H7 (cell line): ENCODE results near the gene ZMYND8. TPM values are rescaled to one million over a fixed set of nuclear protein-coding genes. Genes with fewer than 3 reads are reported as not detected.
A peak's percentile ranks its signal among the peaks of the same experiment; 100 is the strongest.
"Not testable (repeated sequence)": the region's sequence is repeated elsewhere in the genome, so short reads cannot be mapped to it uniquely, and the experiment has no call there.

Experiments
- DNase-seq: peaks from one replicate; pipeline ENCODE4 v3.0.0; 2012
- H3K27me3 ChIP-seq: 2 replicates; pipeline ENCODE4 v1.6.0; 2011; ENCODE audit warnings: mild to moderate bottlenecking, low read length; ENCODE audit not compliant: control insufficient read depth, insufficient read depth
- H3K36me3 ChIP-seq: replicated peaks from 2 replicates; pipeline ENCODE4 v1.5.1; 2011; ENCODE audit warnings: low read length; ENCODE audit not compliant: control insufficient read depth, insufficient read depth
- H3K4me3 ChIP-seq: 2 replicates; pipeline ENCODE4 v1.5.1; 2011; ENCODE audit warnings: low read depth, mild to moderate bottlenecking, control low read depth, low read length, moderate library complexity; ENCODE audit not compliant: insufficient read depth
- total RNA-seq: library from RNA; depleted of rRNA; stranded (reverse); fragments of >200 nt; shearing (Covaris generic); gene quantifications from 2 replicates; pipeline ENCODE4 v1.2.3, GENCODE V29; 2014

ZMYND8 gene
- total RNA-seq, 1 experiment from 2014 or later, result 28.1 TPM

DNA sequence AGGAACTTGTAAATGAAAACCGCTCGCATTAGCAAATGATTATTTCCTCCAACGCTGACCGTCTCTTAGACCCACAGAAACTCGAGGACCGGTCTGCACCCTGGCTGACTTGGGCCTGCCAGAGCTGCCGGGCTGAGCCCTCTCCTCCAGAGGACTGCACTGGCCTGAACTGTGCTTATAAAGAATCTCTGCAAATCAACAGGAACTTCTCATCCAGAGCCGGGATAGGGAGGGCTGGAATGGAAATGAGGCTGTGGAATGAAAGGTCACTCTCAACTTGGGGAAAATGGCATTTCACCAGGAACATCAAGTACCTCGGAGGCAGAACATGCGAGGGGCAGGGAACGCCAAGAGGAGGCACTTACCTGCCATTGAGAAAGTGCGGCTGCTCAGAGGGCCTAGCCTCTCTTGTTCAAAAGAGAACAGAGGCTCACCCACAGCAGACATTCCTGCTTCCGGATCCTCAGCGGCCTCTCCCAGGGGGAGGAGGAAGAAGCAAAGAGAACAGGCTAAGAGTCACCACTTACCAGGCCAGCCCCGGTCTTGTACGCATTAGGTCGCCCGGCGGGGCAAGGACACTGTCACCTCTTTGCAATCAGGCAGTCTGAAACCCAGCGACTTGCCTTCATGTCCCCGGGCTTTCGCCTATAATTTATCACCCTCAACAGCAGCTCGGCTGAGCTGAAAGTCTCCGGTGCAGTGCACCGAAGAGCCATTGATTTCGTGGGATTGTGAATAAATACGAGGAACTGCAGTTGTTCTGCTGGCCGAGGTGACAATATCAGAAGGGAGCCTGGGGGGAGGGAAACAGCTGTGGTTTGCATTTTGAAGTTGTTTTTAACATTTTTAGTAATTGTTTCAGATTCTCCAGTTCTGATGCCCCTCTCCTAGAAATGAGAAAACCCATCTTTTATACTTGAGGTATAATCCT, 37.6 kb downstream of the ZMYND8 start:
- Histone ChIP-seq H3K36me3 (no peaks in the 10 kb centered on the region), H3K27me3 (no peaks in the 10 kb centered on the region), H3K4me3 (peak overlapping the region; percentile 27)
- peak; percentile 64 for DNase-seq

- H3K27me3 ChIP-seq, result no peaks in the 10 kb centered on the region
- peak overlapping the region; percentile 27; the same call in 1 of the 2 replicates for H3K4me3 ChIP-seq
- no peaks in the 10 kb centered on the region for H3K36me3 ChIP-seq
- DNase-seq, result peak; percentile 63
These were observed 38.4 kb downstream of the ZMYND8 start for GRCh38 chr20:47318027-47318585.

- Histone ChIP-seq H3K4me3 (no peak overlapping the region), H3K27me3 (no peaks in the 10 kb centered on the region), H3K36me3 (no peaks in the 10 kb centered on the region)
- DNase-seq, result peak; percentile 39
These were observed 39.2 kb downstream of the ZMYND8 start for GRCh38 chr20:47317127-47317895.

GRCh38 chr20:47316776-47317126, 39.7 kb downstream of the ZMYND8 start:
- no peaks in the 10 kb centered on the region for H3K36me3 ChIP-seq
- H3K27me3 ChIP-seq, result no peaks in the 10 kb centered on the region
- H3K4me3 ChIP-seq, result no peak overlapping the region
- no peak for DNase-seq

DNA sequence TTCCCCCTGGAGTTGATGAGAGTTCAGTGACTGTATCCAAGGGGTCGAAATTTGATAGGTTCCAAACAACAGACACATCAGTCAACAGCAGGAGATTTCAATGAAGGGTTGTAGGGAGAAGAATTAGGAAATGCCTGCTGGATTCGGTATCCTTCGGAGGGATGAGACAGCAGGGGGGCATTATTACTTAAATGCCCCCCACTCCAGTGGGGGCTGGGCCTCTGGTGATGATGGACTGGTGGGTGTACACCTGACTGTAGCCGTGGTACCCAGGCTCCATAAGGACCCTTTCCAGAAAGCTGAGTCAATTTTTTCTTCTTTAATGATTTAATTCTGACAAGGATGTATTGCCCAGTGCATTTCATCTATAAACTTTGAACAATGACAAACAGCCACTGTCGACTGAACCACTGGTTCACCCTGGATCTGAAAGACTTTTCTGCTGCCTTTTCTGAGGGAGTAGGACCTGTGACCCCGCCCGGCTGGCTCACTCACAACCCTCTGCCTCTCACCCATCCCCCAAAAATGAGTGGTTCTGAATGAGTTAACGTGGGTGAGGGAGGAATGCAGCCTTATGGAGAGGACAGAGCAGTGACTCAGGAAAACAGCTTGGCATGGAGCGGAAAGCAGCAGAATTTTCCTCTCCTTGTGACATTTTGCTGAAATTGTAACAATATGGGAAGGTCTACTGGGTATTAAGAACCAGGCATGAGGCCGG, 41.0 kb downstream of the ZMYND8 start:
- H3K27me3 ChIP-seq, result no peaks in the 10 kb centered on the region
- DNase-seq, result peak; percentile 69
- H3K4me3 ChIP-seq, result no peak overlapping the region
- no peaks in the 10 kb centered on the region for H3K36me3 ChIP-seq

- H3K27me3 ChIP-seq, result no peaks in the 10 kb centered on the region
- H3K36me3 ChIP-seq, result peaks cover 2% of the 10 kb centered on the region; the same call in 1 of the 2 replicates
- DNase-seq, result no peak
- no peak overlapping the region for H3K4me3 ChIP-seq
These were observed 41.7 kb downstream of the ZMYND8 start for GRCh38 chr20:47314647-47315338.

- no peak overlapping the region for H3K4me3 ChIP-seq
- H3K27me3 ChIP-seq, result no peaks in the 10 kb centered on the region
- peaks cover 7% of the 10 kb centered on the region for H3K36me3 ChIP-seq
- no peak for DNase-seq
These were observed 44.4 kb downstream of the ZMYND8 start for GRCh38 chr20:47311967-47312681.

DNA sequence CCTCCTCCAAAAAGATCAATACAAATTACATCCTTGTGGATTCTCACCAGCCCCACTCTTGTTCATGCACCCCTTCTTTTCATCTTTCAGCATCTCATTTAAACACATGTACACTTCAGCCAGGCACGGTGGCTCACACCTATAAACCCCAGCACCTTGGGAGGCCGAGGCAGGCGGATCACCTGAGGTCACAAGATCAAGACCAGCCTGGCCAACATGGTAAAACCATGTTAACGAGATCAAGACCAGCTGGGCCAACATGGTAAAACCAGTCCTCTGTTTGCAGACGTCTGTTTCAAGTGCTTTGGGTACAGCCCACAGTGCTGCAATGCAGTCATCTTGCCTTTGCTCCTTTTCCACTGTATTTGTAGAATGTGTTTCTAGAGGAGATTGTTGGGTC, 45.3 kb downstream of the ZMYND8 start:
- H3K27me3 ChIP-seq, result no peaks in the 10 kb centered on the region
- H3K4me3 ChIP-seq, result no peak overlapping the region
- peaks cover 7% of the 10 kb centered on the region for H3K36me3 ChIP-seq
- DNase-seq, result no peak

GRCh38 chr20:47310729-47311128, 45.8 kb downstream of the ZMYND8 start:
- H3K4me3 ChIP-seq, result no peak overlapping the region
- peaks cover 7% of the 10 kb centered on the region for H3K36me3 ChIP-seq
- H3K27me3 ChIP-seq, result no peaks in the 10 kb centered on the region
- no peak for DNase-seq

DNA sequence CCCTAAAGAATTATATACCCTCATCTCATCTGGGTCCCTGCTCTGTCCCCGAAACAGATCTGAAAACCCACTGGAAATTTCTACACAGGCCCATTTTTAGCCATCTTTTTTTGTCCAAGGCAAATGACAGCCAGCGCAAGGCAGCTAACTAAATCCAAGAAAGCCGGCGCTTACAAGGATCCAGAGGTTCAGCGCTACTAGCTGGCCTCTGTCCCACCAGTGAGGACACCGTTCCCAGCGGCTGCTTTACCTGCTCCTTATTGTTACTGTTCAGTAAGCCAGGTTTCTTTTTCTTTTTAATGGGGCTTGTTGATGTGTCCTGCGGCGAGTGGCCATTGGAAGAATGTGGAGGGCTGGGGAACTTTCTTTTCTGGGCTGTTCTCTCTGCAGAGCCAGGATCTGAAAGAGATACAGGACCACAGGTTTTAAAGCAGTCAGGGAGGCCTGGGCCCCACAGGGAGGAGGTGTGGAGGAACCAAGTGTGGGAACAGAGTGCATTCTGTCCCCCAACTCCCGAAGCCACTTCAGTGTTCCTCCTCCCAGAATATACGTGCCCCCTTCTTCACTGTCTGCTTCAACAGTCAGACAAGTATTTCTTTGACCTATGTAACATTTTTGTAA, 46.6 kb downstream of the ZMYND8 start:
- Histone ChIP-seq H3K4me3 (no peak overlapping the region), H3K36me3 (peaks cover 7% of the 10 kb centered on the region), H3K27me3 (no peaks in the 10 kb centered on the region)
- DNase-seq, result peak; percentile 39

GRCh38 chr20:47309394-47309793, 47.1 kb downstream of the ZMYND8 start:
- Histone ChIP-seq H3K27me3 (no peaks in the 10 kb centered on the region), H3K4me3 (no peak overlapping the region), H3K36me3 (peaks cover 7% of the 10 kb centered on the region)
- DNase-seq, result no peak

- H3K4me3 ChIP-seq, DNase-seq, H3K27me3 ChIP-seq, H3K36me3 ChIP-seq: not testable (repeated sequence)
These were observed 48.9 kb downstream of the ZMYND8 start for GRCh38 chr20:47307569-47307968.

DNA sequence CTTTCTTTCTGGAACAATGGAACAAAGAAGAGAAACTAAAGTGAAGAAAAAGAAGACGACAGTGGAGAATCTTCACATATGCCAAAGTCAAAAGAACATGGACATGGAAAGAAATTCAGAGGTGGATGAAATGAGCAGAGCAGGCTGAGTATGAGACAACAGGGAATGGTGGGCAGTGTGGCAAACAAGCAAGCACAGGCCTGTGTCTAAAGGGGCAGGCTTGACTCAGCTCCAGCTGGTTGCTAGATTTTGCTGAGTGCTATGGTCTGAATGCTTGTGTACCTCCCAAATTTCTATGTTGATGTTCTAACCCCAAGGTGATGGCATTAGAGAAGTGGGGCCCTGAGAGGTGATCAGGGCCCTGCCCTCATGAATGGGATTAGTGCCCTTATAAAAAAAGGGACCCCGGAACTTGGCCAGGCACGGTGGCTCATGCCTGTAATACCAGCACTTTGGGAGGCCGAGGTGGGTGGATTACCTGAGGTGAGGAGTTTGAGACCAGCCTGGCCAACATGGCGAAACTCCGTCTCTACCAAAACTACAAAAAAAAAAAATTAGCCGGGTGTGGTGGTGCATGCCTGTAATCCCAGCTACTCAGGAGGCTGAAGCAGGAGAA, 49.6 kb downstream of the ZMYND8 start:
- DNase-seq, result no peak
- H3K4me3 ChIP-seq, result no peak overlapping the region
- H3K27me3 ChIP-seq, result no peaks in the 10 kb centered on the region
- H3K36me3 ChIP-seq, result peaks cover 7% of the 10 kb centered on the region
